MG63 (cell line): ENCODE measurements around the gene GCC2. TPM values are rescaled to one million over a fixed set of nuclear protein-coding genes. Genes with fewer than 3 reads are reported as not detected.
"Not testable (repeated sequence)": the region's sequence is repeated elsewhere in the genome, so short reads cannot be mapped to it uniquely, and the experiment has no call there.

Experiments used
- DNase-seq: peaks from one replicate; pipeline ENCODE4 v3.0.0-alpha.2; 2020
- H3K27me3 ChIP-seq: fragments of 250-450 bp; sonication (Bioruptor Pico); 2 replicates; pipeline ENCODE4 v1.5.1; 2020; ENCODE audit warnings: mild to moderate bottlenecking, moderate library complexity
- H3K36me3 ChIP-seq: fragments of 250-450 bp; sonication (Bioruptor Pico); 2 replicates; pipeline ENCODE4 v1.5.1; 2020; ENCODE audit warnings: mild to moderate bottlenecking, moderate library complexity
- H3K4me3 ChIP-seq: fragments of 250-450 bp; sonication (Bioruptor Pico); 2 replicates; pipeline ENCODE4 v1.5.1; 2020; ENCODE audit warnings: mild to moderate bottlenecking, moderate library complexity
- H3K9me3 ChIP-seq: fragments of 250-450 bp; sonication (Bioruptor Pico); 2 replicates; pipeline ENCODE4 v1.5.1; 2020; ENCODE audit warnings: mild to moderate bottlenecking, moderate library complexity
- total RNA-seq: library from RNA; depleted of rRNA; stranded (reverse); fragments of >200 nt; shearing (Covaris generic); gene quantifications from 2 replicates; pipeline ENCODE4 v1.2.3, GENCODE V29; 2014; ENCODE audit warnings: low replicate concordance

GCC2 gene
- total RNA-seq, 1 experiment from 2014 or later: 4.0 TPM

DNA sequence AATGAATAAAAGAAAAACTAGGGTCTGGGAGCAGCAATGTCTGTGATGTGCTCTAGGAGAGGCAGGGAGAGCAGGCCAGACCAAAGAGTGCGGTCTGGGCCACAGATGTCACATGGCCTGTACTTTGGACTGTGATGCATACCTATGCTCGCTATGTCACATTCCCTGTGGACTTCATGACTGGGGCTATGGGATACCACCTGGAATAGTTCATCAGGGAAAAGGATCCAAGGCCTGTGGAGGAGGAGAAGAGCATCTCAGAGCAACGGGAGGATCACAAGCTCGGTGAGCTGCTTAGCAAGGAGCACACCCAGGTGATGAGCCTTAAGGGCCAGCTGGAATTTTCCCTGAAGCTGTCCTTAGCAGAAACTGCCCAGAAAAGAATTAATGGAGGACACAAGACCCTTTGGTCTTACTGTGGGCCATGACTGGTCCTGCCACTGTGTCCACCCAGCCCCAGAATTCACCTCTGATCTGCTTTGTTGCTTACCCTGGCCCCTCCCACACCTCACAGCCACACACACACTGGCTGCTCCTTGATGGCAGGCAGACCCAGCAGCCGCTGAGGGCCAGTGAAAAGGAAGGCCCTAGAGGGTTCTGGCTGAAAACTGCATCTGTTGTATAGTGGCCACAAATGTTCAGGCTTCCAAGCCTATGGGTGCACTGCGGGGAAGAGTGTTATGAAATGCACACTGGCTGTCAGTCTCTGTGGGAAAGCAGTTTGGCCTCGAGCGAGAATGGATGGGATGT, 25.3 kb upstream of the GCC2 start:
- Histone ChIP-seq H3K27me3 (no peaks in the 10 kb centered on the region), H3K36me3 (no peaks in the 10 kb centered on the region), H3K4me3 (no peak overlapping the region), H3K9me3 (peaks cover 2% of the 10 kb centered on the region; the same call in 1 of the 2 replicates)
- no peak for DNase-seq

DNA sequence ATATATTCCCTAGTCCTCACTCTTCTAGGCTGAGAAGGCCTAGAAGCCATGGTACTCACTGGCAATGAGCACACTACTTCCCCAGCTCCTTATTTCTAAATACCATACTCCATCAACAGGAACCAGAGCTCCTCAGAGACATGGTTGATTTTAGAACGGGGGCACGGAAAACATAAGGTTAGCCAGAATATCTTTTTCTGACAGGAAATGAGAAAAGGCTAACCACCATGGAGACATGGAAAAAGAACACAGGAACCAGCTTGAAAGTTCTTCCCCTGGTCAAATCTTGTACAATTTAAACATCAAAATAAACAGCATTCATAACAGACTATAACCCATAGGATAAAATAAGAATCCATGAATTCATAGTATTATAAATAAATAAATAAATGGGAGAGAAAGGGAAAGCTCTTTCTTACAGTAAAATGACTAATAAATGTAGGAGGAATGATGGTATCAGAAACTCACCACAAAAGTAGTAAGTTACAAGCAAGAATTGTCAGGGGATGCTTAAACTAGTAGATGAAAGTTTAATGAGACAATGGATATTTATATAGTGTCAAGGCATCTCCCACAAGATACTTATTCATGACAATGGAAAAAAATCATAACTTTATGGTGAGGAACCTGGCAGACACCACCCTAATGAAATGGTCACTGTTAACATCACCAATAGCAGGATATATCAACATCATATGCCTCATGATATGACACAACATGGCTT, 20.6 kb upstream of the GCC2 start:
- no peak for DNase-seq
- Histone ChIP-seq H3K36me3 (no peaks in the 10 kb centered on the region), H3K9me3 (peaks cover 5% of the 10 kb centered on the region; the same call in 1 of the 2 replicates), H3K4me3 (no peak overlapping the region), H3K27me3 (no peaks in the 10 kb centered on the region)

DNA sequence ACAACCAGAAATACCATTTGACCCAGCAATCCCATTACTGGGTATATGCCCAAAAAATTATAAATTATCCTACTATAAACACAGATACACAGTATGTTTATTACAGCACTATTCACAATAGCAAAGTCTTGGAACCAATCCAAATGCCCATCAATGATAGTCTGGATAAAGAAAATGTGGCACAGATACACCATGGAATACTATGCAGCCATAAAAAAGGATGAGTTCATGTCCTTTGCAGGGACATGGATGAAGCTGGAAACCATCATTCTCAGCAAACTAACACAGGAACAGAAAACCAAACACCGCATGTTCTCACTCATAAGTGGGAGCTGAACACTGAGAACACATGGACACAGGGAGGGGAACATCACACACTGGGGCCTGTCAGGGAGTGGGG, 13.4 kb upstream of the GCC2 start:
- not testable (repeated sequence) for DNase-seq, H3K9me3 ChIP-seq, H3K4me3 ChIP-seq, H3K27me3 ChIP-seq, H3K36me3 ChIP-seq

DNA sequence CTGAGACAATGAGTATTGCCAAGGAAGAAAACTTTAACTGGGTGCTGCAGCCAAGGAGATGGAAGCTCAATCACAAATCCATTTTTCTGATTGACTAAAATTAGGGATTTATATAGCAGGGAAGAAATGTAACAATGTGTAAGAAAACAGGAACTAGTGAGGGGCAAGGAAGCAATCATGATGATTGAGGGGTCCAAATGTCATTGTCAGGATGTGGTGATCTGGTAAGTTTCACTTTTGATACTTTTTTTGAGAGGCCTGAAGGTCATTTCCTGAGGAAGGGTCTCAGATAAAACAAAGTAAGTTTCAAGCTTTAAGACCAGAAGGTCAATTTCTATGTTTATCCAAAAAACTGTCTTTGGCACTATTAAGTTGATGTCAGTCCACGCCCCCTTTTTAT, 12.0 kb upstream of the GCC2 start:
- Histone ChIP-seq H3K36me3 (no peaks in the 10 kb centered on the region), H3K9me3 (peaks cover 3% of the 10 kb centered on the region; the same call in 1 of the 2 replicates), H3K4me3 (no peak overlapping the region), H3K27me3 (no peaks in the 10 kb centered on the region)
- no peak for DNase-seq

DNA sequence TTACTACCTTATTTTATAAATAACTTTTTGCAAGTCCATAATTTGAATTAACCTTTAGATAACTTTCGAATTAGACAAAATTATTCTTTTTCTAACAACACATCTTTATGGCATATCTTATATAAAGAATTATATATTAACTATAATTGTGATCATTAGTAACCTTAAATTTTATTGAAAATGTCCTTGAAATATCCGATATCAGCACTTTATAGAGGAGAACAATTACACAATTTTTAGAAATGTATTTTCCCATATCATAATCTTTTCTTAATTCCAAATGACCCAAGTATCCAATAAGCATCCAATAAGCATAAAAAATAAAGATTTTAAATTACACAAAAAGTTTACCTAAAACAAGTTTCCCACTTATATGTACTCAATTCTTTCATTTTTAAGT, 7.3 kb upstream of the GCC2 start:
- Histone ChIP-seq H3K4me3 (no peak overlapping the region), H3K36me3 (no peaks in the 10 kb centered on the region), H3K9me3 (no peaks in the 10 kb centered on the region), H3K27me3 (no peaks in the 10 kb centered on the region)
- no peak for DNase-seq

DNA sequence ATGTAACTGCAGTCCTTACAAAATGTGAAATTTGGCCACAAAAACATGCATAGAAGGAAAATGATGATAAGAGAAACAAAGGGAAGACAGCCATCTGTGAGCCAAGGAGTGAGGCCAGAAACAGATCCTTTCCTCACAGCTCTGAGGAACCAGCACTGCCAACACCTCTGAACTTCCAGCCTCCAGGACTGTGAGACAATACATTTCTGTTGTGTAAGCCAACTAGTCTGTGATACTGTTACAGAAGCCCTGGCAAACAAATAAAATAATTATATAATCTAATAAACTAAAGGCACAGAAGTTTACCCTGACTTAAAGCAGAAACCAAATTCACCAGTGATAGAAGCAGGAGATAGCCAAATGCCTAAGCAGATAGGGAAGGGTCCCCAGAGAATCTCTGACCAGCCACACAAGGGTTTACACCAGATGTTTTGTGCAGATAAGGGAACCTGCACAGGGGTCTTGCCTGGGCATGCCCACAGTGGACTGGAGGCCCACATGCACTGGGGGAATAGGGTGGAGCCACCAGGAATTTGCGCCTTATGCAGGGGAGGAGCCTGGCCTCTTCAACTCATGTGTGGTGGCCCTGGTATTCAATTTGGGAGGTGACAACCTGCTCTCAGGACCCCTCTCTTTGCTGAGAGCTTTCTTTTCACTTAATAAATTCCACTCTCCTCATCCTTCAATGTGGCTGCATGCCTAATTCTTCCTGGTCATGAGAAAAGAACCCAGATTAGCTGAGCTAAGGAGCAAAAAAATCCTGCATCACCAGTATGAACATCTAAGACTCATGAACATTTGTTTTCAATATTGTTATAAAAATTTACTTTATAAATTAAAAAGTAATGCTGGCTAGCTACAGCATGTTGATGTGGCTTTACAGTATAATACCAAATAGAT, 3.8 kb upstream of the GCC2 start:
- no peak for DNase-seq
- Histone ChIP-seq H3K36me3 (0 out of 2 replicates have a peak, but pooled peaks cover 3% of the 10 kb centered on the region), H3K9me3 (no peaks in the 10 kb centered on the region), H3K4me3 (no peak overlapping the region), H3K27me3 (no peaks in the 10 kb centered on the region)

DNA sequence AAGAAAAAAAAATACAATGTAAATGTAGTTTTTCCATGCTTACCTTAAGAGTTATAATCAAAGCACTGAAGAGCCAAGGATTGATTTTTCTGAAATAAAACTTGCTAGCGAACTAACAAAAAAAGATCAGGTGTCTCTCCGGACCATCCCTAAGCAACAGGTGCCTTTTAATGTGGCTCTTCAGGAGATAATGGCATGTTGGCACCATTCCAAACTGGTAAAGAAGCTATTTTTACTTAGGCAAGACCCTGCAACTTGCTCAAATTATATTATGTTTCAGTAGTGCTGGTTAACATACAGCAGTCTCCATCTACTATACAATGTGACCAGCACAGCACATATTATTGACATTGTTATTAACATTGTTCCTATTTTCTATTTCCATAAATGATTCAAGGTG, 2.3 kb upstream of the GCC2 start:
- Histone ChIP-seq H3K4me3 (no peak overlapping the region), H3K36me3 (0 out of 2 replicates have a peak, but pooled peaks cover 5% of the 10 kb centered on the region), H3K9me3 (no peaks in the 10 kb centered on the region), H3K27me3 (no peaks in the 10 kb centered on the region)
- DNase-seq: no peak

DNA sequence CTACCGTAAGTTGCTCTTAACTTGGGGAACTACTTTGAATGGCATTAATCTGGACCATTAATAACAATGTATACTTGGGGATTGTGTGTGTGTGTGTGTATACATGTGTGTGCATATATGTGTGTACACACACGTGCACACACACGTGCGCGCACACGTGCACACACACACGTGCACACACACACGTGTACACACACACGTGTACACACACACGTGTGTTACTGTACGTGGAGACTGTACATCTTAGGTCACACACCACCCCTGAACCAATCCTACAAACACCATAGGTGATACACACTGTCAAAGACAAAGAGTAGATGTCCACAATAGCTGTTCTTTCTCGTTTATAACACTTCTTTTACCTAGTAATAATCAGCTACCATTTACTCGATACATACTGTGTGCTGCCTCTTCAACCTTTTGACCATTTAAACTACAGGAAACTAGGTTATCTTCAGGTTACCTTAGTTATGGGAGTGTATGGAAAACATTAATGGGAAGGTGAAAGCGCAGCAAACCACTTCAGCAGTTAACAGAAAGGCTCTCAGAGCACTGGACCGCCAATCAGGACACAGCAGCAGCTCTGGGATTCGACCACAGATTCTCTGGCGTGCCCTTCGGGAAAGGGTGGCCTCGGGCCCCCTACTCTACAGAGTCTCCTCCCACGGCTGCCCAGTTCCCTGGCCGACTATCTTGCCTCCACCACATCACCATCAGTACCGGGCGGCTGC, 894 bp upstream of the GCC2 start:
- Histone ChIP-seq H3K4me3 (peak overlapping the region; percentile 97), H3K9me3 (no peaks in the 10 kb centered on the region), H3K27me3 (no peaks in the 10 kb centered on the region), H3K36me3 (peaks cover 14% of the 10 kb centered on the region; the same call in 1 of the 2 replicates)
- no peak for DNase-seq

DNA sequence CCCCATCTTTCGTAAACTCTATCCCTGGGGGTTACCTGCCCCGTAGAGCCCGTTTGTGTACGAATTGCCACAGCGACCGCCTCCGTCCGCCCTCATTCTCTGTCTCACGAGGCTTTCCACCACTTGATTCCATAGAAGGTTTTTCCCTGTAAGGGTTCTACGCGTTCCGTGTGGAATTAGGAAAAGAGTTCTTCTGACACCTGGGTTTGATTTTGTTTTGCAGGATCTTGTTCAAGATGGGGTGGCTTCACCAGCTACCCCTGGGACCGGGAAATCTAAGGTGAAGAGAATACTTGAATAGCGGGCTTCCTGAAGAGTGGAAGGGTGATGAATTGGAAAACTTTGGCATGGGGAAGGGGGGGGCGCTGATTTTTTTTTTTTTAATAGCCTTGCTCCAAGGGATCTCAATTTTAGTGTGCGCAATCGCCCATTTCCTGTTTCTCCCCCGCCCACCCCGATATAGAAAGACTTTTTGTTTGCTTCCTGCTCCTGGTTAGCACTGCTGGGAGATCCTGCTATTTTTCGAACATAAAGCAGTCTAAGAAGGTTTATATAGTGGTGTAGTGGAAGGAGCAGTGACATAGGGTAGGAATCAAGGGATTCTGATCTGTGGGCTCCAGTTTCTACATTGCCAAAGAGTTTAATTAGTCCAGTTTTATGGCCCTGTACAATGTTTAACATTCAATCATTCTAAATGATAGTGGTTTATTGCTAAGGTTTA, 564 bp downstream of the GCC2 start:
- H3K36me3 ChIP-seq: peaks cover 25% of the 10 kb centered on the region
- peak; percentile 23 for DNase-seq
- H3K27me3 ChIP-seq: no peaks in the 10 kb centered on the region
- H3K4me3 ChIP-seq: peak overlapping the region; percentile 97
- no peaks in the 10 kb centered on the region for H3K9me3 ChIP-seq

DNA sequence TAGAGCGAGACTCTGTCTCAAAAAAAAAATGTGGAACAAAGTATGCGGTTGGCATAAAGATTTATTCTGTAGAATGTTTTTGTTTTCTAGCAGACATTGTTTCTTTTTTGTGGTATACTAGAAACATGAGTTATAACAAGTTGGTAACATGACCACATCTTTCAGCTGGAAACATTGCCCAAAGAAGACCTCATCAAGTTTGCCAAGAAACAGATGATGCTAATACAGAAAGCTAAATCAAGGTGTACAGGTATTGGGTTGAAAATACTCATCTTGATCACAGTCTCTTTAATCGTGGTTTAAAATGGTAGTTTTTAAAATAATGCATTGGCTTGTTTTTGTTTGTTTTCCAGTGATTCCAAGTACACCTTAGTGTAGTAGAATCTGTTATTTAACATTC, 1.9 kb downstream of the GCC2 start:
- H3K9me3 ChIP-seq: no peaks in the 10 kb centered on the region
- DNase-seq: no peak
- H3K36me3 ChIP-seq: peaks cover 36% of the 10 kb centered on the region
- no peak overlapping the region for H3K4me3 ChIP-seq
- no peaks in the 10 kb centered on the region for H3K27me3 ChIP-seq

DNA sequence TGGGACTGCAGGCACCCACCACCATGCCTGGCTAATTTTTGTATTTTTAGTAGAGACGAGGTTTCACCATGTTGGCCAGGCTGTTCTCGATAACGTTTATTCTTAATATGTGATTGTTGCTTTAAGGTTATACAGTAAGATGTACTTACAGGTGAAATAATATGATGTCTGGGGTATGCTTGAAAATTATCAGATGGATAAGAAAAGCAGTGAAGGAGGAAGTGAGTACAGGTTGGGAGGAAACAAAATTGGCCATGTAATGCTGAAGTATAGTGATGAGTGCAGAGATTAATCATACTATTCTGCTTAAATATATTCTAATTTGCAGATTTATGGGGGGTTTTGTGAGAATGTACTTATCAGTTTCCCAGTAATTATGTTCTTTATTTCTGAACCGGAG, 3.0 kb downstream of the GCC2 start:
- no peaks in the 10 kb centered on the region for H3K27me3 ChIP-seq
- peaks cover 44% of the 10 kb centered on the region for H3K36me3 ChIP-seq
- no peaks in the 10 kb centered on the region for H3K9me3 ChIP-seq
- H3K4me3 ChIP-seq: no peak overlapping the region
- DNase-seq: no peak

DNA sequence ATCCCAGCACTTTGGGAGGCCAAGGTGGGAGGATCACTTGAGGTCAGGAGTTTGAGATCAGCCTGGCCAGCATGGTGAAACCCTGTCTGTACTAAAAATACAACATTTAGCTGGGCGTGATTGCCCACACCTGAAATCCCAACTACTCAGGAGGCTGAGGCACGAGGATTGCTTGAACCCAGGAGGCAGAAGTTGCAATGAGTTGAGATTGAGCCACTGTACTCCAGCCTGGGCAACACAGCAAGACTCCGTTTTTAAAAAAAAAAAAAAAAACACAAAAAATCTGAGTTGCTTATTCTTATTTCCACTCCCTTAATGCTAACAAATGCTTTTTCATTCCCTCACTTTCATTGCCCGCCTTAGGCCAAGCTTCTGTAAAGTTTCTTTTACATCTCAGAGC, 4.5 kb downstream of the GCC2 start:
- not testable (repeated sequence) for DNase-seq, H3K27me3 ChIP-seq, H3K9me3 ChIP-seq, H3K4me3 ChIP-seq
- peaks cover 54% of the 10 kb centered on the region for H3K36me3 ChIP-seq

DNA sequence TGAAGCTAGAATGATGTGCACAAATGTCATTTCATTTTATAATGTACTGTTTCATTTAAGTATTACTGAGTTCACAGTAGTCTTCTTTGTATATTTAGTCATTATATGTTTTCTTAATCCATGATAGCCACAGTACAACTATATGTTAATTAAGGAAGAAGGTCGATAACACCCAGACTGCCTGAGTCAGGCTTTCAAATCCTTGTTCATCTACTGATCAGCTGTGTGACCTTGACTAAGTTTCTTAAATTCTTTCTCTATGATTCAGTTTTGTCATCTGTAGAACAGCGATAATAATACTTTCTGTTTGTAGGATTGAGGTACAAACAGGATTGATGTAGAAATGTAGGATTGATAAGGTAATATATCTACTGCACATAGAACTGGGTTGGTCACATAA, 5.4 kb downstream of the GCC2 start:
- Histone ChIP-seq H3K9me3 (peaks cover 5% of the 10 kb centered on the region), H3K27me3 (no peaks in the 10 kb centered on the region), H3K36me3 (peaks cover 63% of the 10 kb centered on the region), H3K4me3 (no peak overlapping the region)
- DNase-seq: no peak

DNA sequence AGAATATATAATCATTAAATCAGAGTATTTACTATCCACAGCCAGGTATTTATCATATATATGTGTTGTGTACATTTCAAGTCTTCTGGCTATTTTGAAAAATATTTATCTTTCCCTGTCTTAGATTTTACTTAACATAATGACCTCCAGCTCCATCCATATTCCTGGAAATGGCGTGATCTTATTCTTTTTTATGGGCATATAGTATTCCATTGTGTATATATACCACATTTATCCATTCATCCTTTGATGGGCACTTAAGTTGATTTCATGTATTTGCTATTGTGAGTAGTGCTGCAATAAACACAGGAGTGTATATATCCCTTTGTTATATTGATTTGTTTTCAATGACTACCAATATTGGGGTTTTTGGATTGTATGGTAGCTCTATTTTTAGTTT, 6.6 kb downstream of the GCC2 start:
- Histone ChIP-seq H3K27me3 (no peaks in the 10 kb centered on the region), H3K9me3 (peaks cover 5% of the 10 kb centered on the region), H3K36me3 (peaks cover 65% of the 10 kb centered on the region), H3K4me3 (no peak overlapping the region)
- no peak for DNase-seq

DNA sequence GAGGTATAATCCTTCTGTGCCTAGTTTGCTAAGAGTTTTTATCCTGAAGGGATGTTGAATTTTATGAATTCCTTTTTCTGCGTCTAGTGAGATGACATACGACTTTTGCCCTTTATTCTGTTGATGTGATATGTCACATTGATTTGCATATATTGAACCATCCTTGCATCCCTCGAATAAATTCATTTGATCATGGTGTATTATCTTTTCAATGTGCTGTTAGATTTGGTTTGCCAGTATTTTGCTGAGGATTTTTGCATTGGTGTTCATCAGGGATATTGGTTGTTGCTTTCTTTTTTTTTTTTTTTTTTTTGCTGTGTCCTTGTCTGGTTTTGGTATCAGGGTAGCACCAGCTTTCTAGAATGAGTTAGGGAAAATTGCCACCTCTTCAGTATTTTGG, 9.1 kb downstream of the GCC2 start:
- H3K9me3 ChIP-seq: peaks cover 5% of the 10 kb centered on the region
- no peak for DNase-seq
- peaks cover 69% of the 10 kb centered on the region for H3K36me3 ChIP-seq

DNA sequence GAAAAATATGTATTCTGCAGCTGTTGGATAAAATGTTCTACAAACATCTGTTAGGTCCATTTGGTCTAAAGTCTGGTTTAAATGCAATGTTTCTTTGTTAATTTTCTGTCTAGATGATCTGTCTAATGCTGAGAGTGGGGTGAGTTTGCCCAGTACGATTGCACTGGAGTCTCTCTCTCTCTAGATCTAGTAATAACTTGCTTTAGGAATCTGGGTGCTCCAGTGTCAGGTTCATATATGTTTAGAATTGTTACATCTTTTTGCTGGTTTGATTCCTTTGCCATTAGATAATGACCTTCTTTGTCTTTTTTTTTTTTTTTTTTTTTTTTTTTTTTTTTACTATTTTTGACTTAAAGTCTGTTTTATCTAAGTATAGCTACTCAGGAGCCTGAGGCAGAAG, 10.4 kb downstream of the GCC2 start:
- H3K4me3 ChIP-seq: no peak overlapping the region
- H3K36me3 ChIP-seq: peaks cover 67% of the 10 kb centered on the region
- DNase-seq: no peak
- peaks cover 5% of the 10 kb centered on the region for H3K9me3 ChIP-seq
- no peaks in the 10 kb centered on the region for H3K27me3 ChIP-seq

More for the DNA sequence above, 9.1 kb downstream of the GCC2 start:
- no peaks in the 10 kb centered on the region for H3K27me3 ChIP-seq
- no peak overlapping the region for H3K4me3 ChIP-seq
